CD4-positive, alpha-beta T cell treated with Interleukin-6 for 4 hours (primary cell): Measurements from ENCODE around the gene ZNF837.
"Not testable (repeated sequence)": the region's sequence is repeated elsewhere in the genome, so short reads cannot be mapped to it uniquely, and the experiment has no call there.

Source experiments
- DNase-seq: peaks from one replicate; pipeline ENCODE4 v3.0.0-alpha.2; 2020; ENCODE audit warnings: mixed read lengths

ZNF837 gene

GRCh38 chr19:58380662-58381459 lies at the start of gene ZNF837:
Gene ZNF837 (minus strand): TSS chr19:58381030. CDS start chr19:58369332, 11,698 bp downstream.
- peak; percentile 98 for DNase-seq

- DNase-seq = no peak
Observed at GRCh38 chr19:58429745-58430144, 48.9 kb upstream of the ZNF837 start.

- no peak for DNase-seq
Observed at GRCh38 chr19:58428617-58429016, 47.8 kb upstream of the ZNF837 start.

GRCh38 chr19:58417071-58417470 lies 36.2 kb upstream of the ZNF837 start:
- no peak for DNase-seq

GRCh38 chr19:58416604-58417003 lies 35.8 kb upstream of the ZNF837 start:
- DNase-seq = no peak

GRCh38 chr19:58409010-58409790 lies 28.4 kb upstream of the ZNF837 start:
- no peak for DNase-seq

- peak; percentile 95 for DNase-seq
Observed at GRCh38 chr19:58408152-58409009, 27.6 kb upstream of the ZNF837 start, which contains the start of gene ZNF584. Gene ZNF584 (plus strand): TSS chr19:58408649. CDS start chr19:58409148, 499 bp downstream.

GRCh38 chr19:58407658-58408151 lies 26.9 kb upstream of the ZNF837 start:
- DNase-seq = no peak

- no peak for DNase-seq
Observed at GRCh38 chr19:58406818-58407657, 26.2 kb upstream of the ZNF837 start.

GRCh38 chr19:58403920-58404478 lies 23.2 kb upstream of the ZNF837 start:
- not testable (repeated sequence) for DNase-seq

- no peak for DNase-seq
Observed at GRCh38 chr19:58401840-58402421, 21.1 kb upstream of the ZNF837 start.

- peak; percentile 100 for DNase-seq
Observed at GRCh38 chr19:58400916-58401839, 20.3 kb upstream of the ZNF837 start.

- DNase-seq = no peak
Observed at GRCh38 chr19:58400316-58400915, 19.6 kb upstream of the ZNF837 start.

GRCh38 chr19:58399903-58400302 lies 19.1 kb upstream of the ZNF837 start:
- no peak for DNase-seq

- no peak for DNase-seq
Observed at GRCh38 chr19:58398545-58398944, 17.7 kb upstream of the ZNF837 start.

- no peak for DNase-seq
Observed at GRCh38 chr19:58398087-58398486, 17.3 kb upstream of the ZNF837 start.

- no peak for DNase-seq
Observed at GRCh38 chr19:58397533-58398037, 16.8 kb upstream of the ZNF837 start.

- DNase-seq = no peak
Observed at GRCh38 chr19:58396691-58397532, 16.1 kb upstream of the ZNF837 start.
